HEK293 (cell line): Measurements from ENCODE around the gene COL24A1.
A peak's percentile ranks its signal among the peaks of the same experiment; 100 is the strongest.

Source experiments
- CTCF ChIA-PET: fragments of 350-600 bp; formaldehyde crosslinking; extraction: SDS; loops from one replicate; lab custom pipeline; 2021; ENCODE audit warnings: antibody characterized with exemption; lab: Yijun Ruan, JAX
- POLR2A ChIA-PET: fragments of 300-600 bp; formaldehyde crosslinking; extraction: SDS; loops from one replicate; lab custom pipeline; 2020; ENCODE audit warnings: antibody characterized with exemption, inconsistent platforms; lab: Yijun Ruan, JAX
- H3K27ac ChIP-seq: fragments of 200-500 bp; sonication (Bioruptor generic); 2 replicates; pipeline ENCODE4 v1.5.1; 2014; ENCODE audit warnings: low read depth, low read length, control low read depth, inconsistent platforms; ENCODE audit errors: extremely low read depth
- H3K36me3 ChIP-seq, 2 experiments: fragments of 200-500 bp in 1 of 2; sonication (Bioruptor generic) in 1 of 2; 1 replicate in 1 of 2; 2 replicates in 1 of 2; pipeline ENCODE4 v1.5.1; 2014 to 2017; ENCODE audit warnings: inconsistent platforms in 2 of 2, low read length in 2 of 2; ENCODE audit not compliant: control insufficient read depth in 2 of 2, insufficient read depth in 1 of 2
- H3K4me1 ChIP-seq: fragments of 200-500 bp; sonication (Bioruptor generic); 2 replicates; pipeline ENCODE4 v1.5.1; 2014; ENCODE audit warnings: mild to moderate bottlenecking, low read length, inconsistent platforms; ENCODE audit not compliant: control insufficient read depth, insufficient read depth
- H3K4me3 ChIP-seq: 2 replicates; pipeline ENCODE4 v1.5.1; 2011; ENCODE audit warnings: low read depth, mild to moderate bottlenecking, control low read depth, low read length, moderate library complexity
- H3K9me3 ChIP-seq: fragments of 200-500 bp; sonication (Bioruptor generic); 2 replicates; pipeline ENCODE4 v1.5.1; 2014; ENCODE audit warnings: low read depth, low read length, inconsistent platforms; ENCODE audit not compliant: control insufficient read depth, insufficient read depth
- GLIS1 ChIP-seq: fragments of 450-650 bp; formaldehyde crosslinking; IDR thresholded peaks from 2 replicates; pipeline ENCODE4 v1.5.1; 2016; ENCODE audit warnings: missing biosample characterization, missing genetic modification characterization
- GLIS2 ChIP-seq: fragments of 450-650 bp; formaldehyde crosslinking; IDR thresholded peaks from 2 replicates; pipeline ENCODE4 v1.5.1; 2016; ENCODE audit warnings: missing biosample characterization, missing genetic modification characterization
- HOXC10 ChIP-seq: sonication (generic); formaldehyde crosslinking; IDR thresholded peaks from 2 replicates; pipeline ENCODE4 v1.8.1; 2023; ENCODE audit warnings: mild to moderate bottlenecking, missing genetic modification reagents
- KLF10 ChIP-seq: fragments of 450-650 bp; IDR thresholded peaks from 2 replicates; pipeline ENCODE4 v1.5.1; 2018; ENCODE audit warnings: missing biosample characterization, mild to moderate bottlenecking, missing genetic modification characterization
- MYNN ChIP-seq: fragments of 450-650 bp; formaldehyde crosslinking; IDR thresholded peaks from 2 replicates; pipeline ENCODE4 v1.5.1; 2016; ENCODE audit warnings: missing biosample characterization, missing genetic modification characterization, borderline replicate concordance
- PRDM1 ChIP-seq: fragments of 450-650 bp; formaldehyde crosslinking; IDR thresholded peaks from 2 replicates; pipeline ENCODE4; 2016; ENCODE audit warnings: missing biosample characterization, missing genetic modification characterization
- SETDB1 ChIP-seq: IDR thresholded peaks from one replicate; pipeline ENCODE4 v1.6.1; 2017; ENCODE audit warnings: mild to moderate bottlenecking, low read length, moderate library complexity, mixed read lengths; ENCODE audit not compliant: insufficient read length
- WT1 ChIP-seq: fragments of 450-650 bp; formaldehyde crosslinking; IDR thresholded peaks from 2 replicates; pipeline ENCODE4 v1.5.1; 2016; ENCODE audit warnings: missing biosample characterization, missing genetic modification characterization
- ZBTB17 ChIP-seq: fragments of 450-650 bp; formaldehyde crosslinking; IDR thresholded peaks from 2 replicates; pipeline ENCODE4 v1.5.1; 2016; ENCODE audit warnings: missing biosample characterization, missing genetic modification characterization
- ZIC2 ChIP-seq: fragments of 450-650 bp; formaldehyde crosslinking; IDR thresholded peaks from 2 replicates; pipeline ENCODE4 v1.5.1; 2016; ENCODE audit warnings: missing biosample characterization, missing genetic modification characterization
- ZNF19 ChIP-seq: fragments of 450-650 bp; formaldehyde crosslinking; IDR thresholded peaks from 2 replicates; pipeline ENCODE4; 2016; ENCODE audit warnings: missing biosample characterization, missing genetic modification characterization, low read depth
- ZNF23 ChIP-seq: fragments of 450-650 bp; formaldehyde crosslinking; IDR thresholded peaks from 2 replicates; pipeline ENCODE4 v1.5.1; 2016; ENCODE audit warnings: missing biosample characterization, missing genetic modification characterization, borderline replicate concordance
- ZNF324 ChIP-seq: fragments of 450-650 bp; formaldehyde crosslinking; IDR thresholded peaks from 2 replicates; pipeline ENCODE4 v1.5.1; 2016; ENCODE audit warnings: missing biosample characterization, missing genetic modification characterization
- ZNF426 ChIP-seq: fragments of 450-650 bp; formaldehyde crosslinking; IDR thresholded peaks from 2 replicates; pipeline ENCODE4 v1.5.1; 2017; ENCODE audit warnings: missing biosample characterization, missing genetic modification characterization, mild to moderate bottlenecking, inconsistent platforms, moderate library complexity
- ZNF555 ChIP-seq: fragments of 450-650 bp; formaldehyde crosslinking; conservative IDR thresholded peaks from 2 replicates; pipeline ENCODE4 v1.5.1; 2017; ENCODE audit warnings: missing biosample characterization, mild to moderate bottlenecking, missing genetic modification characterization, inconsistent platforms
- ZNF610 ChIP-seq: fragments of 450-650 bp; formaldehyde crosslinking; IDR thresholded peaks from 2 replicates; pipeline ENCODE4 v1.5.1; 2016; ENCODE audit warnings: missing biosample characterization, missing genetic modification characterization, borderline replicate concordance
- ZNF664 ChIP-seq: fragments of 450-650 bp; formaldehyde crosslinking; IDR thresholded peaks from 2 replicates; pipeline ENCODE4 v1.5.1; 2016; ENCODE audit warnings: missing biosample characterization, missing genetic modification characterization
- ZNF777 ChIP-seq: fragments of 450-650 bp; formaldehyde crosslinking; IDR thresholded peaks from 2 replicates; pipeline ENCODE4 v1.5.1; 2017; ENCODE audit warnings: missing biosample characterization, missing genetic modification characterization, borderline replicate concordance
- ZNF785 ChIP-seq: fragments of 450-650 bp; formaldehyde crosslinking; IDR thresholded peaks from 2 replicates; pipeline ENCODE4 v1.5.1; 2016; ENCODE audit warnings: missing biosample characterization, missing genetic modification characterization
- ZNF791 ChIP-seq: fragments of 450-650 bp; formaldehyde crosslinking; IDR thresholded peaks from 2 replicates; pipeline ENCODE4 v1.5.1; 2016; ENCODE audit warnings: missing biosample characterization, missing genetic modification characterization
- ZXDB ChIP-seq: fragments of 450-650 bp; formaldehyde crosslinking; IDR thresholded peaks from 2 replicates; pipeline ENCODE4 v1.5.1; 2016; ENCODE audit warnings: missing biosample characterization, missing genetic modification characterization
- TF ChIP-seq, protein P1 (sequence below): fragments of 450-650 bp; formaldehyde crosslinking; IDR thresholded peaks from 2 replicates; pipeline ENCODE4 v1.5.1; 2016; ENCODE audit warnings: missing biosample characterization, missing genetic modification characterization
- TF ChIP-seq, protein P2 (sequence below): fragments of 450-650 bp; formaldehyde crosslinking; IDR thresholded peaks from 2 replicates; pipeline ENCODE4 v1.5.1; 2016; ENCODE audit warnings: missing biosample characterization, missing genetic modification characterization
- TF ChIP-seq, protein P3 (sequence below): fragments of 450-650 bp; formaldehyde crosslinking; IDR thresholded peaks from 2 replicates; pipeline ENCODE4 v1.5.1; 2017; ENCODE audit warnings: missing biosample characterization, missing genetic modification characterization
- TF ChIP-seq, protein P4 (sequence below): IDR thresholded peaks from 2 replicates; pipeline ENCODE4 v1.6.1; 2011; ENCODE audit warnings: mild to moderate bottlenecking, low read depth, low read length, borderline replicate concordance
- TF ChIP-seq, protein P5 (sequence below): fragments of 450-650 bp; formaldehyde crosslinking; IDR thresholded peaks from 2 replicates; pipeline ENCODE4 v1.5.1; 2016; ENCODE audit warnings: missing biosample characterization, missing genetic modification characterization
- TF ChIP-seq, protein P6 (sequence below): fragments of 450-650 bp; IDR thresholded peaks from 2 replicates; pipeline ENCODE4 v1.5.1; 2018; ENCODE audit warnings: missing biosample characterization, missing genetic modification characterization
- TF ChIP-seq, protein P7 (sequence below): fragments of 450-650 bp; formaldehyde crosslinking; IDR thresholded peaks from 2 replicates; pipeline ENCODE4 v1.5.1; 2016; ENCODE audit warnings: missing biosample characterization, missing genetic modification characterization, borderline replicate concordance

The COL24A1 gene

DNA sequence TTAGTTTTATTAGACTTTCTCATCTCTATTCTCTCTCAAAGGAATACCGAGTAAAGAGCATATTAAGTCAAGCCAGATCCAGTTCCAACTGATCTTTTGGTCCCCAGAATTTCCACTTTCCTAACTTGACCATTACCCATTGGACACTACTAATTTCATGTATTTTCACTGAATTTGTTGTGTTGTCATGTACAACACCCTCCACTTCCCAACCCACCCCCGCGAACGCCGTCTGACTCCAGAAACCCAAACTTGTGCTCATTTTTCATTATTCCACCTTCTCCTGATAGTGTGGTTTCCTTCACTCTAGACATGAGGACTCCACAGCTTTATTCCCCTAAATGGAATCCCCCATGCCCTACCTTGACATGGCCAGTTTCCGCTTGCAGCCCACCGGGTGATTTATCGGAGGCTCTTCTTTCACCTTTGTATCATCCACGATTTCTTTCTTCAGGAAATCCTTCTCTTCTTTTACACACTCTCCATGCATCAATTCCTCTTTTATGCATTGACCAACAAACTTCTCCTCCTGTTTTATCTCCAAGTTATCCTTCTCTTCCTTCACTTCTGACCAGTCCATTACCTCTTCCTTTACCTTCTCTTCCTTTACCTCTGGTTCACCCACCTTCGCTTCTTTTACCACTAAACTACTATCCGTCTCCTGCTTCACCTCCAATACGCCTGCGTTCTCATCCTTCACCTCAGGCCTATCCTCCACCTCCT lies 449.1 kb downstream of the COL24A1 start:
- POLR2A ChIA-PET, result interaction anchor here (1.0 to 1.6 kb wide), 4 partner anchors 24 to 311 kb away, joined by 3 to 16 read pairs (median 4); partner anchors contain the start of gene CCN1
- TF ChIP-seq, protein P1, sequence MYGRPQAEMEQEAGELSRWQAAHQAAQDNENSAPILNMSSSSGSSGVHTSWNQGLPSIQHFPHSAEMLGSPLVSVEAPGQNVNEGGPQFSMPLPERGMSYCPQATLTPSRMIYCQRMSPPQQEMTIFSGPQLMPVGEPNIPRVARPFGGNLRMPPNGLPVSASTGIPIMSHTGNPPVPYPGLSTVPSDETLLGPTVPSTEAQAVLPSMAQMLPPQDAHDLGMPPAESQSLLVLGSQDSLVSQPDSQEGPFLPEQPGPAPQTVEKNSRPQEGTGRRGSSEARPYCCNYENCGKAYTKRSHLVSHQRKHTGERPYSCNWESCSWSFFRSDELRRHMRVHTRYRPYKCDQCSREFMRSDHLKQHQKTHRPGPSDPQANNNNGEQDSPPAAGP (tag by site-specific recombination), result no peak
- no peak for TF ChIP-seq ZNF664
- TF ChIP-seq, protein P2, sequence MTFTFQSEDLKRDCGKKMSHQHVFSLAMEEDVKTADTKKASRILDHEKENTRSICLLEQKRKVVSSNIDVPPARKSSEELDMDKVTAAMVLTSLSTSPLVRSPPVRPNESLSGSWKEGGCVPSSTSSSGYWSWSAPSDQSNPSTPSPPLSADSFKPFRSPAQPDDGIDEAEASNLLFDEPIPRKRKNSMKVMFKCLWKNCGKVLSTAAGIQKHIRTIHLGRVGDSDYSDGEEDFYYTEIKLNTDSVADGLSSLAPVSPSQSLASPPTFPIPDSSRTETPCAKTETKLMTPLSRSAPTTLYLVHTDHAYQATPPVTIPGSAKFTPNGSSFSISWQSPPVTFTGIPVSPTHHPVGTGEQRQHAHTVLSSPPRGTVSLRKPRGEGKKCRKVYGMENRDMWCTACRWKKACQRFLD (tag by site-specific recombination), result no peak
- no peak for TF ChIP-seq MYNN (tag by site-specific recombination)
- TF ChIP-seq, protein P3, sequence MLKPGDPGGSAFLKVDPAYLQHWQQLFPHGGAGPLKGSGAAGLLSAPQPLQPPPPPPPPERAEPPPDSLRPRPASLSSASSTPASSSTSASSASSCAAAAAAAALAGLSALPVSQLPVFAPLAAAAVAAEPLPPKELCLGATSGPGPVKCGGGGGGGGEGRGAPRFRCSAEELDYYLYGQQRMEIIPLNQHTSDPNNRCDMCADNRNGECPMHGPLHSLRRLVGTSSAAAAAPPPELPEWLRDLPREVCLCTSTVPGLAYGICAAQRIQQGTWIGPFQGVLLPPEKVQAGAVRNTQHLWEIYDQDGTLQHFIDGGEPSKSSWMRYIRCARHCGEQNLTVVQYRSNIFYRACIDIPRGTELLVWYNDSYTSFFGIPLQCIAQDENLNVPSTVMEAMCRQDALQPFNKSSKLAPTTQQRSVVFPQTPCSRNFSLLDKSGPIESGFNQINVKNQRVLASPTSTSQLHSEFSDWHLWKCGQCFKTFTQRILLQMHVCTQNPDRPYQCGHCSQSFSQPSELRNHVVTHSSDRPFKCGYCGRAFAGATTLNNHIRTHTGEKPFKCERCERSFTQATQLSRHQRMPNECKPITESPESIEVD (tag by site-specific recombination), result no peak
- TF ChIP-seq, protein P4, sequence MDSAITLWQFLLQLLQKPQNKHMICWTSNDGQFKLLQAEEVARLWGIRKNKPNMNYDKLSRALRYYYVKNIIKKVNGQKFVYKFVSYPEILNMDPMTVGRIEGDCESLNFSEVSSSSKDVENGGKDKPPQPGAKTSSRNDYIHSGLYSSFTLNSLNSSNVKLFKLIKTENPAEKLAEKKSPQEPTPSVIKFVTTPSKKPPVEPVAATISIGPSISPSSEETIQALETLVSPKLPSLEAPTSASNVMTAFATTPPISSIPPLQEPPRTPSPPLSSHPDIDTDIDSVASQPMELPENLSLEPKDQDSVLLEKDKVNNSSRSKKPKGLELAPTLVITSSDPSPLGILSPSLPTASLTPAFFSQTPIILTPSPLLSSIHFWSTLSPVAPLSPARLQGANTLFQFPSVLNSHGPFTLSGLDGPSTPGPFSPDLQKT, result no peak
- TF ChIP-seq KLF10 (tag by site-specific recombination), result no peak
- TF ChIP-seq ZBTB17, result no peak; the same call in 1 of the 2 replicates
- 0 out of 2 replicates have a peak, but pooled peaks have one; percentile 8 for TF ChIP-seq HOXC10 (CRISPR knock-in tag)
- TF ChIP-seq, protein P5, sequence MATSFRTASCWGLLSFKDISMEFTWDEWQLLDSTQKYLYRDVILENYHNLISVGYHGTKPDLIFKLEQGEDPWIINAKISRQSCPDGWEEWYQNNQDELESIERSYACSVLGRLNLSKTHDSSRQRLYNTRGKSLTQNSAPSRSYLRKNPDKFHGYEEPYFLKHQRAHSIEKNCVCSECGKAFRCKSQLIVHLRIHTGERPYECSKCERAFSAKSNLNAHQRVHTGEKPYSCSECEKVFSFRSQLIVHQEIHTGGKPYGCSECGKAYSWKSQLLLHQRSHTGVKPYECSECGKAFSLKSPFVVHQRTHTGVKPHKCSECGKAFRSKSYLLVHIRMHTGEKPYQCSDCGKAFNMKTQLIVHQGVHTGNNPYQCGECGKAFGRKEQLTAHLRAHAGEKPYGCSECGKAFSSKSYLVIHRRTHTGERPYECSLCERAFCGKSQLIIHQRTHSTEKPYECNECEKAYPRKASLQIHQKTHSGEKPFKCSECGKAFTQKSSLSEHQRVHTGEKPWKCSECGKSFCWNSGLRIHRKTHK (tag by site-specific recombination), result no peak
- TF ChIP-seq ZXDB (tag by site-specific recombination), result no peak
- no peak for TF ChIP-seq ZNF19 (tag by site-specific recombination)
- TF ChIP-seq WT1, result no peak
- no peak for TF ChIP-seq ZNF791 (tag by site-specific recombination)
- TF ChIP-seq ZNF23 (tag by site-specific recombination), result no peak
- no peak for TF ChIP-seq ZIC2 (tag by site-specific recombination)
- no peak for TF ChIP-seq ZNF777 (tag by site-specific recombination)
- TF ChIP-seq ZNF785 (tag by site-specific recombination), result 0 out of 2 replicates have a peak, but pooled peaks have one; percentile 18
- TF ChIP-seq ZNF610 (tag by site-specific recombination), result no peak
- TF ChIP-seq, protein P6, sequence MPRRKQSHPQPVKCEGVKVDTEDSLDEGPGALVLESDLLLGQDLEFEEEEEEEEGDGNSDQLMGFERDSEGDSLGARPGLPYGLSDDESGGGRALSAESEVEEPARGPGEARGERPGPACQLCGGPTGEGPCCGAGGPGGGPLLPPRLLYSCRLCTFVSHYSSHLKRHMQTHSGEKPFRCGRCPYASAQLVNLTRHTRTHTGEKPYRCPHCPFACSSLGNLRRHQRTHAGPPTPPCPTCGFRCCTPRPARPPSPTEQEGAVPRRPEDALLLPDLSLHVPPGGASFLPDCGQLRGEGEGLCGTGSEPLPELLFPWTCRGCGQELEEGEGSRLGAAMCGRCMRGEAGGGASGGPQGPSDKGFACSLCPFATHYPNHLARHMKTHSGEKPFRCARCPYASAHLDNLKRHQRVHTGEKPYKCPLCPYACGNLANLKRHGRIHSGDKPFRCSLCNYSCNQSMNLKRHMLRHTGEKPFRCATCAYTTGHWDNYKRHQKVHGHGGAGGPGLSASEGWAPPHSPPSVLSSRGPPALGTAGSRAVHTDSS (tag by site-specific recombination), result no peak
- no peak for TF ChIP-seq ZNF324 (tag by site-specific recombination)
- no peak for TF ChIP-seq ZNF426 (tag by site-specific recombination)
- no peak for TF ChIP-seq GLIS1 (tag by site-specific recombination)
- TF ChIP-seq, protein P7, sequence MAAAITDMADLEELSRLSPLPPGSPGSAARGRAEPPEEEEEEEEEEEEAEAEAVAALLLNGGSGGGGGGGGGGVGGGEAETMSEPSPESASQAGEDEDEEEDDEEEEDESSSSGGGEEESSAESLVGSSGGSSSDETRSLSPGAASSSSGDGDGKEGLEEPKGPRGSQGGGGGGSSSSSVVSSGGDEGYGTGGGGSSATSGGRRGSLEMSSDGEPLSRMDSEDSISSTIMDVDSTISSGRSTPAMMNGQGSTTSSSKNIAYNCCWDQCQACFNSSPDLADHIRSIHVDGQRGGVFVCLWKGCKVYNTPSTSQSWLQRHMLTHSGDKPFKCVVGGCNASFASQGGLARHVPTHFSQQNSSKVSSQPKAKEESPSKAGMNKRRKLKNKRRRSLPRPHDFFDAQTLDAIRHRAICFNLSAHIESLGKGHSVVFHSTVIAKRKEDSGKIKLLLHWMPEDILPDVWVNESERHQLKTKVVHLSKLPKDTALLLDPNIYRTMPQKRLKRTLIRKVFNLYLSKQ (tag by site-specific recombination), result no peak
- no peak for TF ChIP-seq SETDB1
- TF ChIP-seq PRDM1 (tag by site-specific recombination), result peak; percentile 50
- no peak for TF ChIP-seq ZNF555 (tag by site-specific recombination)
- no peak for TF ChIP-seq GLIS2

More for the DNA sequence above, 449.1 kb downstream of the COL24A1 start:
- Histone ChIP-seq H3K4me1 (0 out of 2 replicates have a peak, but pooled peaks cover 3% of the 10 kb centered on the region), H3K9me3 (no peaks in the 10 kb centered on the region), H3K4me3 (peak overlapping the region; percentile 77), H3K36me3 (peaks cover 19 to 34% of the 10 kb centered on the region in 2 experiments), H3K27ac (peak overlapping the region; percentile 62)
- CTCF ChIA-PET, result interaction anchor here (0.8 to 1.7 kb wide), 4 partner anchors 10 to 181 kb away, joined by 3 to 6 read pairs (median 4); no protein-coding TSS in a partner anchor
